PC-9 (cell line): Measurements from ENCODE around the gene PGF. TPM values are rescaled to one million over a fixed set of nuclear protein-coding genes. Genes with fewer than 3 reads are reported as not detected.
A peak's percentile ranks its signal among the peaks of the same experiment; 100 is the strongest.

Experiments used
- BruUV-seq: library from RNA; stranded (reverse); fragments of 400-500 nt; replicated peaks from 2 replicates; lab custom pipeline; 2021; lab: Mats Ljungman, UMichigan
- CTCF ChIA-PET: fragments of 300-600 bp; sonication (Branson Sonifier 250); formaldehyde crosslinking; loops from one replicate; lab custom pipeline; 2022; ENCODE audit warnings: antibody characterized with exemption; lab: Charles Lee
- POLR2A ChIA-PET: fragments of 300-600 bp; sonication (Branson Sonifier 250); formaldehyde crosslinking; loops from one replicate; lab custom pipeline; 2022; ENCODE audit warnings: antibody characterized with exemption; ENCODE audit not compliant: unreplicated experiment; lab: Charles Lee
- DNase-seq, 2 experiments: peaks; one replicate each; pipeline versions ENCODE4 v3.0.0 to v3.0.0-alpha.2; 2015 to 2022; ENCODE audit warnings: mixed read lengths in 1 of 2
- H2AFZ ChIP-seq: fragments of 200-600 bp; sonication (generic); 2 replicates; pipeline ENCODE4 v1.8.1; 2017; ENCODE audit warnings: antibody characterized with exemption
- H3F3A ChIP-seq: fragments of 200-600 bp; sonication (generic); 2 replicates; pipeline ENCODE4 v1.8.1; 2017; ENCODE audit warnings: antibody characterized with exemption, mild to moderate bottlenecking, low read depth; ENCODE audit not compliant: insufficient read depth
- H3K27ac ChIP-seq: fragments of 200-600 bp; sonication (generic); 2 replicates; pipeline ENCODE4 v1.6.1; 2016; ENCODE audit warnings: mixed run types
- H3K27me3 ChIP-seq: fragments of 200-600 bp; sonication (generic); 2 replicates; pipeline ENCODE4 v1.6.1; 2016; ENCODE audit warnings: low read depth, mixed run types; ENCODE audit not compliant: insufficient read depth
- H3K36me3 ChIP-seq: fragments of 200-600 bp; sonication (generic); 2 replicates; pipeline ENCODE4 v1.6.1; 2016; ENCODE audit warnings: low read depth, mixed run types
- H3K4me1 ChIP-seq: fragments of 200-600 bp; sonication (generic); replicated peaks from 2 replicates; pipeline ENCODE4 v1.6.1; 2016; ENCODE audit warnings: mixed run types; ENCODE audit not compliant: insufficient read depth
- H3K4me2 ChIP-seq: fragments of 200-600 bp; sonication (generic); 2 replicates; pipeline ENCODE4 v1.6.1; 2017; ENCODE audit warnings: mixed run types
- H3K4me3 ChIP-seq: fragments of 200-600 bp; sonication (generic); 2 replicates; pipeline ENCODE4 v1.6.1; 2016; ENCODE audit warnings: mixed run types
- H3K79me2 ChIP-seq: fragments of 200-600 bp; sonication (generic); 2 replicates; pipeline ENCODE4 v1.6.1; 2017; ENCODE audit warnings: low read depth, mixed run types
- H3K9me2 ChIP-seq: fragments of 200-600 bp; sonication (generic); 2 replicates; pipeline ENCODE4 v1.8.1; 2017; ENCODE audit warnings: mild to moderate bottlenecking; ENCODE audit not compliant: insufficient read depth
- H3K9me3 ChIP-seq: fragments of 200-600 bp; sonication (generic); 2 replicates; pipeline ENCODE4 v1.8.1; 2016; ENCODE audit warnings: low read depth; ENCODE audit not compliant: insufficient read depth
- H4K20me1 ChIP-seq: fragments of 200-600 bp; sonication (generic); 2 replicates; pipeline ENCODE4 v1.8.1; 2017; ENCODE audit not compliant: insufficient read depth
- CTCF ChIP-seq: fragments of 200-600 bp; sonication (generic); conservative IDR thresholded peaks from 2 replicates; pipeline ENCODE4 v1.6.1; 2017; ENCODE audit warnings: mixed run types, antibody characterized with exemption, mild to moderate bottlenecking, moderate library complexity
- EZH2 ChIP-seq: fragments of 200-600 bp; sonication (generic); IDR thresholded peaks from 2 replicates; pipeline ENCODE4 v1.8.0; 2017; ENCODE audit warnings: antibody characterized with exemption, low read depth
- intact Hi-C: fragments of 100-400 bp; cut with micrococcal nuclease; formaldehyde crosslinking; loops from one replicate; pipeline ENCODE4 v1.10.0; 2022; ENCODE audit not compliant: unreplicated experiment
- total RNA-seq: library from RNA; stranded (reverse); gene quantifications from 2 replicates; pipeline ENCODE4 v1.2.3, GENCODE V29; 2021

PGF gene
- total RNA-seq, 1 experiment from 2014 or later, result 11.7 TPM

GRCh38 chr14:74942181-74942580 is 13.2 kb downstream of the PGF start:
- H3K79me2 ChIP-seq, result no peaks in the 10 kb centered on the region
- CTCF ChIA-PET, result interaction anchor here (0.8 to 1.5 kb wide), 5 partner anchors 19 to 81 kb away, joined by 3 to 8 read pairs (median 4); partner anchors contain the start of gene RPS6KL1
- intact Hi-C loops, result loop anchor here (10.0 kb wide), 1 partner anchor 363 kb away; no protein-coding TSS in a partner anchor
- no peaks in the 10 kb centered on the region for H3K9me3 ChIP-seq
- no peak overlapping the region for H2AFZ ChIP-seq
- H3F3A ChIP-seq, result peaks cover 23% of the 10 kb centered on the region; the same call in 1 of the 2 replicates
- H3K4me2 ChIP-seq, result no peak overlapping the region
- no peak overlapping the region for H3K27ac ChIP-seq
- TF ChIP-seq EZH2 (no peak), CTCF (no peak)
- H3K4me1 ChIP-seq, result peaks cover 26% of the 10 kb centered on the region
- no peaks in the 10 kb centered on the region for H4K20me1 ChIP-seq
- no peak for DNase-seq
- no peak overlapping the region for H3K4me3 ChIP-seq
- H3K36me3 ChIP-seq, result no peaks in the 10 kb centered on the region
- no peaks in the 10 kb centered on the region for H3K27me3 ChIP-seq
- POLR2A ChIA-PET, result interaction anchor here (0.6 to 0.9 kb wide), 4 partner anchors 13 to 61 kb away, joined by 4 to 10 read pairs (median 6); partner anchors contain the start of genes PGF and RPS6KL1
- no peaks in the 10 kb centered on the region for H3K9me2 ChIP-seq
- no TSS peak for BruUV-seq

- Histone ChIP-seq H3K4me2 (no peak overlapping the region), H3K36me3 (no peaks in the 10 kb centered on the region), H3F3A (peaks cover 23% of the 10 kb centered on the region; the same call in 1 of the 2 replicates), H3K4me1 (peaks cover 26% of the 10 kb centered on the region), H3K4me3 (no peak overlapping the region), H3K79me2 (no peaks in the 10 kb centered on the region), H3K9me3 (no peaks in the 10 kb centered on the region), H4K20me1 (no peaks in the 10 kb centered on the region), H3K27me3 (no peaks in the 10 kb centered on the region), H3K9me2 (no peaks in the 10 kb centered on the region), H3K27ac (no peak overlapping the region), H2AFZ (no peak overlapping the region)
- peak in 1 of 2 experiments; percentile 79 for DNase-seq
- no TSS peak for BruUV-seq
- CTCF ChIA-PET, result interaction anchor here (0.8 to 1.5 kb wide), 5 partner anchors 19 to 81 kb away, joined by 3 to 8 read pairs (median 4); partner anchors contain the start of gene RPS6KL1
- no peak for TF ChIP-seq EZH2
- POLR2A ChIA-PET, result interaction anchor here (0.6 to 0.9 kb wide), 4 partner anchors 18 to 352 kb away, joined by 5 to 14 read pairs (median 9); partner anchors contain the start of gene RPS6KL1
- intact Hi-C loops, result loop anchor here (2.0 to 10.0 kb wide), 3 partner anchors 27 to 363 kb away; partner anchors contain the start of gene ZC2HC1C
These were observed 13.7 kb downstream of the PGF start for GRCh38 chr14:74941676-74942097.

GRCh38 chr14:74940956-74941565 is 14.3 kb downstream of the PGF start:
- Histone ChIP-seq H3K4me1 (peaks cover 24% of the 10 kb centered on the region), H4K20me1 (no peaks in the 10 kb centered on the region), H3K4me2 (no peak overlapping the region), H3K9me2 (no peaks in the 10 kb centered on the region), H3K36me3 (no peaks in the 10 kb centered on the region), H3K27ac (no peak overlapping the region), H2AFZ (no peak overlapping the region), H3K79me2 (no peaks in the 10 kb centered on the region), H3K27me3 (no peaks in the 10 kb centered on the region), H3K9me3 (no peaks in the 10 kb centered on the region), H3K4me3 (no peak overlapping the region), H3F3A (peaks cover 22% of the 10 kb centered on the region; the same call in 1 of the 2 replicates)
- CTCF ChIA-PET, result interaction anchor here (0.8 to 1.5 kb wide), 5 partner anchors 18 to 80 kb away, joined by 3 to 8 read pairs (median 4); partner anchors contain the start of gene RPS6KL1
- intact Hi-C loops, result loop anchor here (1.0 to 10.0 kb wide), 6 partner anchors 18 to 364 kb away; partner anchors contain the start of genes EIF2B2, RPS6KL1 and ZC2HC1C
- DNase-seq, result no peak
- TF ChIP-seq EZH2 (no peak), CTCF (no peak)
- POLR2A ChIA-PET, result interaction anchor here (0.6 to 0.7 kb wide), 2 partner anchors 186 to 352 kb away, joined by 9 to 14 read pairs; partner anchors contain the start of gene NEK9
- BruUV-seq, result no TSS peak
